NOMO-1 treated with DMSO at 0.1 percent for 48 hours (cell line): Measurements from ENCODE around the gene RTP3.

Source experiments
- DNase-seq: peaks from one replicate; lab custom pipeline; 2025; ENCODE audit not compliant: unreplicated experiment; lab: John Stamatoyannopoulos, UW

The RTP3 gene

DNA sequence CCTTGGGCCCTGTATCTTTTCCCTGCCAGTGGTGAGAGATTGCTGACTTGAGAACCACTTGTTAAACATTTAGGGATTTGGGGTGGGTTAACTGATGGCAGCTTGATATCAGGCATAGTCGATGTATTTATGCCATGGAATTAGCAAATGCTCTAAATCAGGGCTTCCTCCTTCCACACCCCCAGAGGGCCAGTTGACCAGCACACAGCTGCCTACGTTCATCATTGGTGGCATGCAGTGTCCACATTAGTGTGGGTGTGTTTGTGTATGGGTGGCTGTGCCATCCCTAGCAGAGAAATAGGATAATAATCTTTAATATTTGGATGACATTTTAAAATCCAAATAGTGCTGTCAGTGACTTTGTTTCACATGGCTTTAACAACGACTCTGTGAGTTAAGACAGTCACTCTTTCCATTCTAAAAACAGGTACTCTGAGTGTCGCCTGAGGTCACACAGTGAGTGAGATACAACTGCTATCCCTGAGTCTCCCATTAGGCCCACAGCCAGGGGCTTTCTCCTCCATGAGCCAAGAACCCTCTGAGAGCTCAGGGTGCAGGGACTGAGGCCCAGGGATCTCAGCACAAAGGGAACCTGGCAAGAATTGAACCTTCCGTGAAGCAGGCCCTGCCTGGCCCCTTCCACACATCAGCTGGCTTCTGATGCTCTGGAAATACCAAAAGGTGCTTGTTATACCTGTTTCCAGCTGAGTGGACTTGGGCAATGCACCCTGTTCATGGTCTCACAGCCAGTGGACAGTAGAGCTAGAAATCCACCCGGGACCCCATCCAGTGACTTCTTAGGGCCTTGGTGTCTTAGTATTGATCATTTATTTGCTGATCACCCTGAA, 28.8 kb upstream of the RTP3 start:
- DNase-seq = no peak

DNA sequence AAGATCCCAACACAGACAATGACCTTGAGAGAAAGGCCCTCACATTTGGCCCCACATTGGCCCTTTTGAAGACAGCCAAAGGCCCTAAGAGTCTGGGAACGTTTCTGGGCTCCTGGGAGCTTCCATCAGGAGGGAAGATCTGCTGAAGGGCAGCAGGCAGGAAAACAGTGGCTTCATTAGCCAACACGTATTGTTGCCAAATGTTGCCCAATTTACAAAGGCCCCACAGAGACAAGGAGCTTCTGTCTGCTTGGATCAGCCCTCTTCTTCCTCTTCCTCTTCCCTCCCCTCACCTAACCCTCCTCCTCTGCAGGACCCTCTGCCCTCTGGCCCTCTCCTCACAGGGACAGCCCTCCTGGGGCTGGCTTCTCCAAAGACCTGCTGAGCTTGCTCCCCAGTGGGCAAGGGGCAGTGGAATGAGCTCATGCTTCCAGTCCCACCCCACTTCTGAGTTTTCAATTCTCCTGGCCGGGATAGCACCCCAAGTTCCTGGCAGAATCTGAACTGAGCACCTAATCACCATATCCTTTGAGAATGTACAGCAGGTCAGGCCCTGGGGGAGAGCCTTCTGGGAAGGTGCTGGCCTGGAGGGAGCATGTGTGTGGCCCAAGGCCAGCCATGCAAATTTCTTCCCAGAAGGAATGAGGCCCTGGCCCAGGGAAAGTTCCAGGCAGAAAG, 28.0 kb upstream of the RTP3 start:
- DNase-seq = peak; percentile 54

- no peak for DNase-seq
These were observed 26.9 kb upstream of the RTP3 start for GRCh38 chr3:46470831-46471230.

GRCh38 chr3:46471371-46471914, 26.3 kb upstream of the RTP3 start:
- no peak for DNase-seq

GRCh38 chr3:46472736-46473135, 25.0 kb upstream of the RTP3 start:
- no peak for DNase-seq

- DNase-seq = no peak
These were observed 20.6 kb upstream of the RTP3 start for GRCh38 chr3:46477145-46477544.

DNA sequence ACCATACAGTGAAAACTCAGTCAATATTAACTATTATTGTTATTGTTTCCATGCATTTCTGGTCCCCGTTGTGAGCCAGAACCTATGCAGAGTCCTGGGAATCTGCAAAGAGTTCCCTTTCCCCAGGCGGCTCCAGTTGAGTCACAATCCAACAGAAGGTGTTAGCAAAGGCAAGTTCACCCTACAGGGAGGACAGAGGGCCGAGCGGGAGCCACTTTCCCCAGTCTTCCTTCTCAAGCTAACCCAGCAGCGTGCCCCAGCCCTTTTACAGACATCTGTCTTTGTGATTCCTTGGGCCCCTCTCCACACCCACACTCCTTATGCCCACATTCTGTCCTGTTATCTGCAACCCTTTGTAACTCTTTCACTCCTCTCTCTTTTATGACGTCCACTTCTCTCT, 20.0 kb upstream of the RTP3 start:
- DNase-seq = no peak

DNA sequence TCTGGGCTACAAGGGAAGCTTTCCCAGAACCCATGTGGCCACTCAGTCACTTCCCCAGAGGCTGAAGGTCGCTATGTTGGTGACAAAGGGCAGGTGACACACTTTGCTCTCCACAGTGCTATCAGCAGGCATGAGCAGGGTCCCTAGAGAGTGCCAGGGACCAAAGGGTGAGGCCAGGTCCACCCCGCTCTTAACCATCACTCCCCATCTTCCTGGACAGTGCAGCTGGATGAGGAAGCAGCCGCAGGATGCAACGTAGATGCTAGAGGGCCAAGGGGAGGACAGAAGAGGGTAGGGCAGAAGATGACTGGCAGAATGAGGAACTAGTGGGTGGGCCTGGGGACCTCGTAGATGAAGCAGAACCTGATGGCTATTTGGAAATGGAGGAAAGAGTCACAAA, 19.4 kb upstream of the RTP3 start:
- no peak for DNase-seq

GRCh38 chr3:46479021-46479420, 18.8 kb upstream of the RTP3 start:
- DNase-seq = no peak

- no peak for DNase-seq
These were observed 18.1 kb upstream of the RTP3 start for GRCh38 chr3:46479696-46480095.

DNA sequence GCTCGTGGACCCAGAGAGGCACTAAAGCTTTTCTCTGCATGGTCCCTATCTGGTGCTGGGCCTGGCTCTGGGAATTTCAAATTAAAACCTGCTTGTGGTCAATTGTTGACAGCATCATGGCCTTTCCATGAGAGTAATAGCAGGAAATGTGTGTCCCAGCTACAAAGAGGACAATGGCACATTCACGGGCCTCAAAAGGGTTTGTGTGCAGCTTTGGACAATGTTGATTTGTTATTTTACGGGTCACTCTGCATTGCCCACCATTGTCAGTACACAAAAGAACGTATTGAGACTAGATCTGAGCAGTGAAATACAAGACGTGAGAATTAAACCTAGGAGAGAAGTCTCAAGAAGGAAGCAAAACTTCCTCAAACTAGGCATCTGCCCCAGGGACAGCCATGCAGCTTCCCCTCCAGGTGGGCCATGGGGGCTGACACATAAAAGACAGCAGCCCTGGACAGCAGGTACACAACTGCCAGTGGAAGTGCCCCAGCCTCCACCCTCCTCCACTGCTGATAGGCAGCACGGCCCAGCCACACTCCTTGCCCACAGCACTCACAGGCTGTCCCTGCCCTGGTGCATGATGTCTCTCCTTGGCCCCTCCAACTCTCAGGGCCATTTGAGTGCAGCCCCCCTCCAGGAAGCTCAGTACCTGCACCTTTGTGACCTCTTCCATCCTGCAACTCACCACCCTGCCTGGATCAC, 17.1 kb upstream of the RTP3 start:
- DNase-seq = no peak

DNA sequence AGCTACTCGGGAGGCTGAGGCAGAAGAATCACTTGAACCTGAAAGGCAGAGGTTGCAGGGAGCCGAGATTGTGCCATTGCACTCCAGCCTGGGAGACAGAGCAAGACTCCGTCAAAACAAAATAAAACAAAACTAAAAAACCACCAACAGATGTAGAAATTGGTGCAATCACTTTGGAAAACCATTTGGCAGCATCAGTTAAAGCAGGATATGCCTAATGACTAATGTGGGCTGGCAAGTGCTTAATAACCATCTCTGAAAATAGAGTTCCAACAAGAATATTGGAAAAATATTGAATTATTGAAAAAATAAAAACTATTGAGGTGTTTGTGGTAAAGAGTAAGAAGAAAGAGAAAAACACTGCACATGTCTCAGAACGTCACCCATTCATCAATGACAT, 16.1 kb upstream of the RTP3 start:
- DNase-seq = no peak

DNA sequence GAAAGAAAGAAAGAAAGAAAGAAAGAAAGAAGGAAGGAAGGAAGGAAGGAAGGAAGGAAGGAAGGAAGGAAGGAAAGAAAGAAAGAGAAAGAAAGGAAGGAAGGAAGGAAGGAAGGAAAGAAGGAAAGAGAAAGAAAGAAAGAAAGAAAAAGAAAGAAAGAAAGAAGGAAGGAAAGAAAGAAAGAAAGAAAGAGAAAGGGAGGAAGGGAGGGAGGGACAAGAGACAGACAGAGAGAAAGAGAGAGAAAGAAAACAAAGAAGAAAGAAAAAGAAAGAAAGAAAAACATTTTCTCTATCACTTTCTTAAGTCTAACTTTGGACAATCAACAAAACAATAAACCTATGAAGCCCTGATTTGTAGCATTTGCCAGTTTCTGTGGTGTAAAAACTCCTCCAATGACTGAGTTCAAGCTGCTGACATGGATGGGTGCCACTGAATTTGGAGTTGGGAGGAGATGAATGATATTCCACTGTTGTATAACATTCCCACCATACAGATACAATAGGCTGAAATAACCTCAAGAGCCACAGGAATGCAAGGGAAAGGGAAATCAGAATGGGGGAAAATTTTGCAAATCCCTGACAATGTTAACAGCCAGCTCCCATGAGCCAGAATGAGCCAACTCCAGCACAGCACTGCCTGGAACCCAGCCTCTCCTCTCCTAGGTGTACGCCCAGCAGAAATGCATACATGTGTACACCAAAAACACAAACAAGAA, 15.0 kb upstream of the RTP3 start:
- DNase-seq = no peak

DNA sequence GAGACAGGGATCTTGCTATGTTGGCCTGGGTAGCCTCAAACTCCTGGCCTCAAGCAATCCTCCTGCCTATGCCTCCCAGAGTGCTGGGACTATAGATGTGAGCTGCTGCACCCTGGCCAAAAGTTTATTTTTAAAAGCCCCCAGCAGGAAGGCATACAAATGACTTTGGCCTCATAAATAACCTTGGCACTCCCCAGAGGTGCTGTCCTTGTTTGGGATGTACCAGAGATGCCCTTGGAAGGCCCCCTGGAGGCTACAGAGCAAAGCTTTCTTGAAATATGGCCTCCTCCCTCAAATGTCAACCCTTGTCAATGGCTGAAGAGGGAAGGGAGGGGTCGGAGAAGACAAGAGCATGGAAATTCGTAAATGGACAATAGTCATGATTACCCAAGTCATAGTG, 14.0 kb upstream of the RTP3 start:
- DNase-seq = no peak

DNA sequence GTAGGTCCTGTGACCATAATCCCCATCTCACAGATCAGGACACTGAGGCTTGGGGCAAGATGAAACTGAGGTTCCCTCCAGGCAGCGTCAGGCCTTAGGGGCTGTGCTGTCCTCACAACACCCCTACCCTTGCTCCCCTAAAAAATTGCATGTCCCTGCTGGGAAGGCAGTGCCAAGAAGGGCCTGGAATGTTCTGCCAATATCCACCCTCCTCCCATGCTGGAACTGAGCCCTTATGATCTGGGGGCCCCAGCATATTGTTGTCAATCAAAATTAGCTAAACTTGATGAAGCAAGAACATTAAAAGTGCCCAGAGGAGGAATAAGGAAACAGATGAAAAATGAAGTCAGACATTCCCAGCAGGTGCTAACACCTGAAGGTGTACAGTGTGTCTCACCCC, 13.4 kb upstream of the RTP3 start:
- DNase-seq = no peak

DNA sequence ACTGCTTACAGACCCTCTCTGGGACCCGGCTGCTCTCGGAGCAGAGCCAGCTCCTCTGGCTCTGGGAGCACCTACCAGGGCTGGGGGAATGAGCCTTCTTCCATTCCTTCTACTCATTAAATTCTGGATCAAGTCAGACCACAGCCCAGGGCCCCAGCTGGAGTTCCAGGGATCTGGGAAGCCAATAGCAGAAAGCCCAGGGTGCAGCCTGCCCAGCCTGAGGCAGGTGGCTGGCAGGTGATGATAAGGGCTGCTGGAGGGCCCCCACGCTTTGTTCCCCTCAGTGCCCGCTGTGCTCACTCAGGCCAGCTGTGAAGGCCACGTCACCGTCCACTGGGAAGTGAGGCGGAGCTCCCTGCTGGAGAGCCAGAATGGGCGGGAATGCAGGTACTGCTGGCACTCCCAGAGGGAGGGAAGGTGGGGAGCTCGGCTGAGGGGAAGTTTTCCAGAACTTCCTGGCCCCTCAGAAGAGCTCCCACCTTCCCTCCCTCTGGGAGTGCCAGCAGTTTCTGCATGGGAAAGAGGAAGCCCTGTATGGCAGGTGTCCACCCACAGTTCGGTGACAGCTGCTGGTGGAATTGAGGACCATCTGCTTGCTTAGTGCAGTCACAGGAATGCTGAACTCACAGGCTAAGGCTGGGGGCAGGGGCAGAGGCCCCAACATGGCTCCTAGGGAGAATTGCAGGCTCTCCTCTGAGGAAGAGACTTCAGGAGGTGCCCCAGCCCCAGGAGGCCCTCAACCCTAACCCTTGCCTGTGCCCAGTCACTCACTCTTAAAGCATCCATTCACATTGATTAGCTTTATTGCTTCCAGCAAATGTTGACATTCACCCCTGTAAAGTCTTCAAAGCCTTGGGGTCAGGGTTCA, 12.6 kb upstream of the RTP3 start:
- DNase-seq = no peak

GRCh38 chr3:46485779-46486175, 12.0 kb upstream of the RTP3 start:
- no peak for DNase-seq

DNA sequence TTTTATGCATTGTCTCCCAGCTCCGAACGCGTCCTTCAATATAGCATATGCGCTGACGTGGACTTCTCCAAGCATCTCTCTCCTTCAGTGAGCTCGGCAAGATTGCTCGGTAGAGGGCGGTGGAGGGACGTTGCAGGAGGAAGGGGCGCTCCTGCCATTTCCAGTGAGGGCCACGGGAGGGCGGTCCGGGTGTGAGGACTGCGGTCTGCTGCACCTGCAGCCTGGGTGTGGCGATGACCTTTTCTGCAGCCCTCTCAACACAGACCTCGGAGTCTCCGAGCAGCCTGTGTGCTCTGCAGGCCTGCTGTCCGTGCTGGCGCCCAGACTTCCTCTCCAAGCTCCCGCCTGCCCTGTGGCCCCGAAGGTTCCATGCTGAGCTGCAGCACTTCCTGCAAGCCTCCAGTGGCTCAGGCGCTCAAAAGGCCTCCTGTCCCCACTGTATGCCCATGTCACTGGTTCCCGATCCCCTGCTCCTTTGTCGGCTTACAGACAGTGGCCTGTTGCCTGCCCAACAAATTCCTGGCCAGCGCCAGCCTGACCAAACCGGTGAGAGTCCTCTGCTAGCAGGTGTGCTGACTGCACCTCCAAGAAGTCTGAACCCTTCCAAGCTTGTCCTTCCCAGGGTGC, 8.9 kb upstream of the RTP3 start:
- DNase-seq = peak; percentile 90

DNA sequence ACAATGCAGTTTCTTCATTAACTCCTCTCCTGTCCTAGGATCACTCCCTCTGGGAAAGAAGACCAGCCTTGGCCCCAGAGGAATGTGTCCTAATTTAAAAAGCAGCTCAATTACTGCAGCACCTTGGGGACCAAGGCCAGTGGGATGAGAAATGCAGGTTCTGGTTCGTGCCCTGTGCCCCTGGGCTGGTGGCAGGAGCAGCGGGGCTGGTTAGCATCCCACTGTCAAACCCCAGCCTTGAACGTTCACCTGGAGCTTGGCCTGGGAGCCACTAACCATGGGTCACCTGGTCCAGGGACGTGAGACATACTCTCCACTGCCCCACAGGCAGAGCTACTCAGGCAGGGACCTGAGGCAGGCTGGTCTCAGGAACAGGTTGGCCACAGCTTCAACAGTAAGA, 8.4 kb upstream of the RTP3 start:
- DNase-seq = no peak

DNA sequence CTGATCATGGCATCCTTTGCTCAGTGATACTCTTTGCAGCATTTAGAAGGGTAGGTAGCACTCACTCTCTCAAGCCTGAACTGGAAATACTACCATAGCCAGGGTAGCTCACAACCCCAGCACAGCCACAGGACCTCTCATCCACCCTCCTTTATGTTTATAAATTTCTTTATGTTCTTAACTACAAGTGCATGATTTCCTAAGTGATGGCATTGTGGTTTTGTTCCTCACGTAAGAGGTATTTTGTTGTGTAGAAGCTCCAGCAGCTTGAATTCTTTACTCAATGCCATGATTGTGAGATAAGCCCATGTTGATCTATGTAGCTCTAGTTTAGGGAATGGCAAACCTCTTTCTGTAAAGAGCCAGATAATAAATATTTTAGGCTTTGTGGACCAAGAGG, 7.9 kb upstream of the RTP3 start:
- no peak for DNase-seq
